Vagina (tissue), 2 donors: ENCODE measurements around the gene PMPCA. TPM values are rescaled to one million over a fixed set of nuclear protein-coding genes. Genes with fewer than 3 reads are reported as not detected.

Experiments
- DNase-seq, 2 donors: peaks; one replicate each; pipeline ENCODE4 v3.0.0-alpha.2; 2017; ENCODE audit errors: extremely low spot score in 2 of 2
- H3K27ac ChIP-seq: fragments of 200-600 bp; sonication (generic); one replicate; pipeline ENCODE4 v1.5.1; 2019
- H3K27me3 ChIP-seq: fragments of 200-600 bp; sonication (generic); one replicate; pipeline ENCODE4 v1.5.1; 2019
- H3K36me3 ChIP-seq, 2 donors: fragments of 200-600 bp; sonication (generic); one replicate each; pipeline ENCODE4 v1.5.1; 2017 to 2019
- H3K4me1 ChIP-seq: fragments of 200-600 bp; sonication (generic); one replicate; pipeline ENCODE4 v1.5.1; 2019
- H3K4me3 ChIP-seq, 2 donors: fragments of 200-600 bp; sonication (generic); 1 replicate in 1 of 2; 2 replicates in 1 of 2; pipeline ENCODE4 v1.5.1; 2016 to 2019
- H3K9me3 ChIP-seq: fragments of 200-600 bp; sonication (generic); one replicate; pipeline ENCODE4 v1.5.1; 2019
- CTCF ChIP-seq, 3 experiments: fragments of 450-650 bp in 2 of 3; fragments of 200-600 bp in 1 of 3; sonication (generic) in 1 of 3; IDR thresholded peaks; one replicate each; pipeline ENCODE4 v1.5.1; 2017 to 2019; ENCODE audit warnings: antibody characterized with exemption in 3 of 3, mild to moderate bottlenecking in 2 of 3, moderate library complexity in 2 of 3
- POLR2A ChIP-seq, 2 donors: fragments of 450-650 bp; IDR thresholded peaks; one replicate each; pipeline ENCODE4 v1.6.1; 2017; ENCODE audit warnings: antibody characterized with exemption in 2 of 2, mild to moderate bottlenecking in 2 of 2, moderate library complexity in 2 of 2
- POLR2AphosphoS5 ChIP-seq, 2 donors: sonication (generic); formaldehyde crosslinking; IDR thresholded peaks; one replicate each; pipeline ENCODE4 v1.9.0; 2017; ENCODE audit warnings: antibody characterized with exemption in 2 of 2, mild to moderate bottlenecking in 2 of 2, low read depth in 1 of 2; ENCODE audit not compliant: insufficient read depth in 1 of 2
- intact Hi-C: fragments of 100-400 bp; cut with DNase I; formaldehyde crosslinking; loops from one replicate; pipeline ENCODE4 v1.15.1; 2023
- total RNA-seq: library from RNA; depleted of rRNA; stranded (reverse); fragments of >200 nt; gene quantifications from one replicate; pipeline ENCODE4 v1.2.3, GENCODE V29; 2016

Gene PMPCA
- total RNA-seq, 1 donor from 2014 or later: 23.6 TPM

DNA sequence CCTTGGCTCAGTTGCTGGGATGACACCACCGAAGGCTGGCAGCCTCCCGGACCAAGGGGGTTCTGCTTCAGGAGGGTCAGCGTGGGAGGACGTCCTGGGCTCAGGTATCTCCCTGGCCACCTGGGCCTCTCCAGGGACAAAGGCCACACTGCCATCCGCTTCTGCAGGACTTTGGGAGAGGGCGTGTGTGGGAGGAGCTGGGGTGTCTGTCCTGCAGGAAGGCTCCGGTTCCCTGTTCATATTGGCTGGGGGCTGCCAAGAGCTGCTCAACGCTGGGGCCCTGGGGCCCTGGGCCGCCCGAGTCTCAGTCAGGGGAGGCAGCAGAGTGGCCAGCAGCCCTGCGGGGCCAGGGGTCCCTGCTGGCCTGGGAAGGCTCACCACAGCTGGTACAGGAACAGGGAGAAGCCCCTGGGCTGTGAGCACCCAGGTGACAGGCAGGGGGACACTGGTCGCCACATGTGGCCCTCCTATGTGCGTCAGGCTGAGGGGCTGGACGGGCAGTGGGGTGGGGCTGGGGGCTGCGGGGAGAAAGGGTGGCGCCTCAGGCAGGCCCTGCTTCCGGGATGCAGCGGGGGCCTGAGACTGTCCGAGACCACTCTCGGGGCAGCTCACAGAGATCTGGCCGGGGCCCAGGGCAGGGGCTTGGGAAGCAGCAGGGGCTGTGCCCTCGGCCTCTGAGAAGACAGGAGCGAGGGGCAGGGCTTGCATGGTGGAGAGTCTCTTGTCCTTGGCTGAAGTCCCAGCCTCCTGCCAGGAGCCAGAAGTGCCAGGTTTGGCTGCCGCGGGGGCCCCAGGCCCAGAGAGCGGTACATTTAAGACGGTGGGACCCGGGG is 32.1 kb upstream of the PMPCA start:
- Histone ChIP-seq H3K36me3 (peaks cover 0 to 36% of the 10 kb centered on the region in 2 donors), H3K4me3 (no peak overlapping the region), H3K27ac (no peak overlapping the region), H3K27me3 (no peaks in the 10 kb centered on the region), H3K4me1 (peaks cover 4% of the 10 kb centered on the region), H3K9me3 (no peaks in the 10 kb centered on the region)
- intact Hi-C loops: no loop called here
- TF ChIP-seq POLR2AphosphoS5 (IDR thresholded peaks at IDR 0.05; ENCODE audit: insufficient read depth in 1 of 2, low read depth in 1 of 2): no peak
- DNase-seq: no peak

GRCh38 chr9:136379003-136379287 is 31.5 kb upstream of the PMPCA start:
- H3K4me1 ChIP-seq: no peaks in the 10 kb centered on the region
- H3K4me3 ChIP-seq: no peak overlapping the region
- H3K9me3 ChIP-seq: no peaks in the 10 kb centered on the region
- DNase-seq: no peak
- no peak for TF ChIP-seq CTCF (IDR thresholded peaks at IDR 0.05)
- TF ChIP-seq POLR2AphosphoS5 (IDR thresholded peaks at IDR 0.05; ENCODE audit: insufficient read depth in 1 of 2, low read depth in 1 of 2): no peak
- no peak for TF ChIP-seq POLR2A (IDR thresholded peaks at IDR 0.05)
- H3K27me3 ChIP-seq: no peaks in the 10 kb centered on the region
- H3K36me3 ChIP-seq: peaks cover 0 to 41% of the 10 kb centered on the region in 2 donors
- no peak overlapping the region for H3K27ac ChIP-seq
- intact Hi-C loops: no loop called here

DNA sequence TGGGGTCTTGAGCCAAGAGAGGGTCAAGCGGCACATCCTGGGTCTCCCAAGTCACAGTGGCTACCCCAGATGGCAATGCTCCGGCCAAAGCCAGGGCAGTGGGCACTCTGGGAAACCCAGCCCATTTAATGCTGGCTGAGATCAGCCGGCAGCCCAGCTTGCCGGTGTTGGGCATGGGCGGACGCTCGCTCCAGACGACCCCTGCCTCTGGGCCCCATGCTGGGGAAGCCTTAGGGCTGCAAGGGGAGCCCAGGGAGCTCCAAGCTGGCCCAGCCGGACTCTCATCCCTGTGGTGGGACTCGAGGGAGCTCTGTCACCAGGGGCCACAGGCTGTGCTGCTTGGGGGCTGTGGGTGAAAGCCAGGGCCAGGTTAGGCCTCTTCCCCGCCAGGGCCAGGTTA is 31.1 kb upstream of the PMPCA start:
- Histone ChIP-seq H3K4me3 (no peak overlapping the region), H3K27ac (no peak overlapping the region), H3K27me3 (no peaks in the 10 kb centered on the region), H3K4me1 (no peaks in the 10 kb centered on the region), H3K9me3 (no peaks in the 10 kb centered on the region), H3K36me3 (peaks cover 0 to 46% of the 10 kb centered on the region in 2 donors)
- no peak for TF ChIP-seq POLR2A (IDR thresholded peaks at IDR 0.05)
- TF ChIP-seq POLR2AphosphoS5 (IDR thresholded peaks at IDR 0.05; ENCODE audit: insufficient read depth in 1 of 2, low read depth in 1 of 2): no peak
- TF ChIP-seq CTCF (IDR thresholded peaks at IDR 0.05): no peak
- DNase-seq: no peak
- intact Hi-C loops: no loop called here

GRCh38 chr9:136379891-136380290 is 30.6 kb upstream of the PMPCA start:
- Histone ChIP-seq H3K4me3 (no peak overlapping the region), H3K9me3 (no peaks in the 10 kb centered on the region), H3K4me1 (no peaks in the 10 kb centered on the region), H3K27ac (no peak overlapping the region), H3K27me3 (no peaks in the 10 kb centered on the region), H3K36me3 (peaks cover 0 to 51% of the 10 kb centered on the region in 2 donors)
- TF ChIP-seq POLR2AphosphoS5 (IDR thresholded peaks at IDR 0.05; ENCODE audit: insufficient read depth in 1 of 2, low read depth in 1 of 2) (no peak), CTCF (IDR thresholded peaks at IDR 0.05) (no peak), POLR2A (IDR thresholded peaks at IDR 0.05) (no peak)
- no peak for DNase-seq
- intact Hi-C loops: no loop called here

DNA sequence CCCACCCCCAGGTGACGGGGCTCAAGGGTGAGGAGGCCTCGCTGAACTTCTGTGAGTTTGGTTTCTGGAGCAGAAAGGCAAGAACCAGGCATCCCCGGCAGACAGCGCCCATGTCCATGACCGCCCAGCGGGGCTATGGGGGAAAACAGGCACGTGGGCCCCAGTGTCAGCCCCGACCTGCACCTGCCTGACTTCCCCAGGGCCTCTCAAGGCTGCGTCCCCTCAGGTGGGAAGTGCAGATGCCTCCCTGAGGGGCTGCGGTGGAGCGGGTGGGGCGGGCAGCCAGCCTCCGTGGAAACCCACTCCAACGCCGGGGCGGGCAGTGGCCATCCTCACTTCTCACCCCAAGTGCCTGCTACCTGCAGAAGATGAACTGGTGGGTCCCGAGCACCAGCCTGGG is 30.1 kb upstream of the PMPCA start:
- Histone ChIP-seq H3K27me3 (no peaks in the 10 kb centered on the region), H3K36me3 (peaks cover 0 to 54% of the 10 kb centered on the region in 2 donors), H3K4me1 (no peaks in the 10 kb centered on the region), H3K9me3 (no peaks in the 10 kb centered on the region), H3K27ac (no peak overlapping the region), H3K4me3 (no peak overlapping the region)
- intact Hi-C loops: no loop called here
- TF ChIP-seq POLR2AphosphoS5 (IDR thresholded peaks at IDR 0.05; ENCODE audit: insufficient read depth in 1 of 2, low read depth in 1 of 2) (no peak), POLR2A (IDR thresholded peaks at IDR 0.05) (no peak), CTCF (IDR thresholded peaks at IDR 0.05) (no peak)
- DNase-seq: no peak
